ENCODE measurements around the gene NIPAL1. TPM values are rescaled to one million over a fixed set of nuclear protein-coding genes. Genes with fewer than 3 reads are reported as not detected.

NIPAL1 gene
- total RNA-seq, 6 donors from 2014 or later, result under 0.01 to 8.9 (median 2.9) TPM

DNA sequence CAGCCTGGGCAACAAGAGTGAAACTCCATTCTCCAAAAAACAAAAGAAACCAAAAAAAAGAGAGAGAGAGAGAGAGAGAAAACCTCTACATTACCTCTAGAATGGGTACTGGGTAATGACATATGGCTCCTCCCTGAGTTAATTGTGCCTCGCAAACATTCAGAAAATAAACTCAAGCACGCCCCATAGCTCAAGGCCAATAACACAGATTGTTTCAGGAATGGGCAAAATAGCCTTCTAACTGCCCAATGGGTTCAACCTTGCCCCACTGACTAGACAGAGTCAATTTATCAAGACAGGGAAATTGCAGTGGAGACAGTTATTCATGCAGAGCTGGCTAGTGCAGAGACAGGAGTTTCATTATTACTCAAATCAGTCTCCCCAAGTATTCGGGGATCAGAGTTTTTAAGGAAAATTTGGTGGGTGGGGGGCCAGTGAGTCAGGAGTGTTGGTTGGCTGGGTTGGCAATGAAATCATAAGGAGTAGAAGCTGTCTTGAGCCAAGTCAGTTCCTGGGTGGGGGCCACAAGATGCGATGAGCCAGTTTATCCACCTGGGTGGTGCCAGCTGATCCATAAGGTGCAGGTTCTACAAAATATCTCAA, 25.1 kb downstream of the NIPAL1 start:
- TF ChIP-seq POLR2A (IDR thresholded peaks at IDR 0.05) (no peak), POLR2AphosphoS5 (IDR thresholded peaks at IDR 0.05) (no peak)
- no peak overlapping the region for H3K27ac ChIP-seq
- H3K27me3 ChIP-seq, result no peaks in the 10 kb centered on the region
- H3K4me1 ChIP-seq, result no peaks in the 10 kb centered on the region
- H3K9me3 ChIP-seq, result no peaks in the 10 kb centered on the region
- no peak overlapping the region for H3K4me3 ChIP-seq
- 84 to 91% methylated on average over 4 of the region's 4 CpGs for WGBS, 2 donors
- ATAC-seq (ENCODE audit: low FRiP score in 2 of 2) (no peak), DNase-seq (no peak)
- no peaks in the 10 kb centered on the region for H3K36me3 ChIP-seq

DNA sequence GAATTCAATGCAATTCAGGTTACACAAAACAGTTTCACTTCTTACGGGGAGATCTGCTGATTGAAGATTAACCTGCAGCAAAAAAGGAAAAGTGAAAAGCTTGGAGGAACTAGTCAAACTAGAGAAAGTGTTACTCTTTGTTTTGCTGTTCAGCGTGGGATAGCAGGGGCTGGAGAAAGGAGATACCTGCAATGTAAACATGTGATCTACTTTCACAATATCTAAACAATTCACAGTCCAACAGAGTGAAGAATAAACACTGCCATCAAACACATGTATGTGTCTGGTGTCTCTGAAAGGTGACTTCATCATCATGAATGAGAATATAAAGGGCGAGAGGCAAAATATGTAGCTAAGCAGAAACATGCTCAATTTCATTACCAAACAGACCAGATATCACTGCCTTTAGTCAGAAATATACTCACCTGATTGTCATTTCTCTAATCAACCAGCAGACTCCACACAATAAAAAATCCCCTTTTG, 26.4 kb downstream of the NIPAL1 start:
- no peaks in the 10 kb centered on the region for H3K36me3 ChIP-seq
- no peaks in the 10 kb centered on the region for H3K27me3 ChIP-seq
- peaks cover 0 to 12% (median 7%) of the 10 kb centered on the region in 4 donors for H3K4me1 ChIP-seq
- H3K27ac ChIP-seq, result no peak overlapping the region
- TF ChIP-seq EP300 (IDR thresholded peaks at IDR 0.05) (no peak), POLR2AphosphoS5 (IDR thresholded peaks at IDR 0.05) (no peak), POLR2A (IDR thresholded peaks at IDR 0.05) (no peak)
- TF ChIP-seq, protein P1, sequence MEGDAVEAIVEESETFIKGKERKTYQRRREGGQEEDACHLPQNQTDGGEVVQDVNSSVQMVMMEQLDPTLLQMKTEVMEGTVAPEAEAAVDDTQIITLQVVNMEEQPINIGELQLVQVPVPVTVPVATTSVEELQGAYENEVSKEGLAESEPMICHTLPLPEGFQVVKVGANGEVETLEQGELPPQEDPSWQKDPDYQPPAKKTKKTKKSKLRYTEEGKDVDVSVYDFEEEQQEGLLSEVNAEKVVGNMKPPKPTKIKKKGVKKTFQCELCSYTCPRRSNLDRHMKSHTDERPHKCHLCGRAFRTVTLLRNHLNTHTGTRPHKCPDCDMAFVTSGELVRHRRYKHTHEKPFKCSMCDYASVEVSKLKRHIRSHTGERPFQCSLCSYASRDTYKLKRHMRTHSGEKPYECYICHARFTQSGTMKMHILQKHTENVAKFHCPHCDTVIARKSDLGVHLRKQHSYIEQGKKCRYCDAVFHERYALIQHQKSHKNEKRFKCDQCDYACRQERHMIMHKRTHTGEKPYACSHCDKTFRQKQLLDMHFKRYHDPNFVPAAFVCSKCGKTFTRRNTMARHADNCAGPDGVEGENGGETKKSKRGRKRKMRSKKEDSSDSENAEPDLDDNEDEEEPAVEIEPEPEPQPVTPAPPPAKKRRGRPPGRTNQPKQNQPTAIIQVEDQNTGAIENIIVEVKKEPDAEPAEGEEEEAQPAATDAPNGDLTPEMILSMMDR (IDR thresholded peaks at IDR 0.05), result no peak
- no peak overlapping the region for H3K4me3 ChIP-seq
- H3K9me3 ChIP-seq, result no peaks in the 10 kb centered on the region
- ATAC-seq (ENCODE audit: low FRiP score in 2 of 2), result no peak
- 51 to 63% methylated on average over 3 of the region's 3 CpGs for WGBS, 2 donors
- DNase-seq, result no peak

DNA sequence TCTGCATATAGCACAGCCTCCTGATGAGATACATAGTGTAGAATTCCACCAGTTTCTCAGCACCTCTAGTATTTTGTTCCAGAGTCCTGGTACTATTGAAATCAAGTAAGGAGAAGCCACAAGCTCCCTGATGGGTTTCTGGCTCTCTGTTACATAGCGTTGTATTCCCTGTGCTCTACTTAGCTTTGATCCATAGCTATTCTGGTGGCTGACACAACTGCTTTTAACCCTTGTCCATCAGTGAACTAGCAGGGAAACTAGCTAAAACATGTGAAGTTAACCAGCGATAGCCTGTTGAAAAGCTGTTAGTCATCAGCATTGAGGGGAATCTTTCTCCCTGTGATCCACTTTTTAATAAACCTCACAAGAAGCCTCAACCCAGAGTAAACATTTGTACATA, 26.9 kb downstream of the NIPAL1 start:
- WGBS, 2 donors, result 83 to 86% methylated on average over 2 of the region's 2 CpGs
- TF ChIP-seq POLR2AphosphoS5 (IDR thresholded peaks at IDR 0.05), result no peak
- no peak overlapping the region for H3K27ac ChIP-seq
- DNase-seq, result no peak
- no peak overlapping the region for H3K4me3 ChIP-seq
- no peaks in the 10 kb centered on the region for H3K27me3 ChIP-seq
- H3K36me3 ChIP-seq, result no peaks in the 10 kb centered on the region
- H3K4me1 ChIP-seq, result peaks cover 0 to 14% (median 7%) of the 10 kb centered on the region in 4 donors
- H3K9me3 ChIP-seq, result no peaks in the 10 kb centered on the region
- ATAC-seq (ENCODE audit: low FRiP score in 2 of 2), result no peak

DNA sequence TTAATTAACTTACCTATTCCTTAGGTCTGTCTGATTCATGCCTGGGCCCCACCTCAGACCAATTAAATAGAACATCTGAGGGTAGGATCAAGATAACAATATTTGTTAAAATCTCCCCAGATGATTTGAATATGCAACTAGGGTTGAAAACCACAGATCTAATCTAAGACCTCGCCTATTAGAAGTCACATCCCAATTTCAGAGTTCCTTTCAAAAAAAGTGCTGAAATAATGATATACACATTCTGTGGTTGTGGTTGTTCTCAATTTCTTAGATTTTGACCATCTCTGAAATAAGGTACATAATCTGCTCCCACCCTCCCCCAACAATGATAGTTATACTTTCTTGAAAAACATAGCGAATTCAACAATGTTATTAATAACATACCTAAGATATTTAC, 27.7 kb downstream of the NIPAL1 start:
- ATAC-seq (ENCODE audit: low FRiP score in 2 of 2), result no peak
- H3K27me3 ChIP-seq, result no peaks in the 10 kb centered on the region
- WGBS, 2 donors, result 75 to 82% methylated on average over 2 of the region's 2 CpGs
- no peak overlapping the region for H3K27ac ChIP-seq
- H3K4me3 ChIP-seq, result no peak overlapping the region
- no peak for TF ChIP-seq EP300 (IDR thresholded peaks at IDR 0.05)
- no peak for TF ChIP-seq POLR2A (IDR thresholded peaks at IDR 0.05)
- TF ChIP-seq POLR2AphosphoS5 (IDR thresholded peaks at IDR 0.05), result no peak
- TF ChIP-seq, protein P1 (IDR thresholded peaks at IDR 0.05), result no peak
- H3K36me3 ChIP-seq, result no peaks in the 10 kb centered on the region
- no peak for DNase-seq
- no peaks in the 10 kb centered on the region for H3K9me3 ChIP-seq
- peaks cover 0 to 14% (median 7%) of the 10 kb centered on the region in 4 donors for H3K4me1 ChIP-seq

DNA sequence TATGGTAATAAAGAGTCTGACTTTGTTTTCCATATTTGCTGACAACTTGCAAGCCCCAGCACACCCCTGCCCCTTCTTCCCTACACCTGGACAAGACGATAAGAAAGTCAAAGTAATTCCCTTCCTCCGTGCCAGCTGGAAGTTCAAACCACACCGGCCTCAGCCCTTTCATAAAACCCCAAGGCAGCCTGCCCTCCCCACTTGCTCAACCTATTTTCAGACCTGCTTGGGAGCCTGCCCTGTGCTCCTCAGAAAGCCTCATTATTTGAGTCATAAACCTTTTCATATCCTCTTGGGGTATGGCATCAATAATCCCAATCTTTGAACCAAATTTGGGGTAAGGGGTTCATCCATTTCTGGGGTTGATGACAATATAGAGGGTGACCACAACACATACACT, 29.5 kb downstream of the NIPAL1 start:
- no peak overlapping the region for H3K27ac ChIP-seq
- TF ChIP-seq, protein P1 (IDR thresholded peaks at IDR 0.05), result no peak
- TF ChIP-seq EP300 (IDR thresholded peaks at IDR 0.05) (no peak), POLR2A (IDR thresholded peaks at IDR 0.05) (no peak), POLR2AphosphoS5 (IDR thresholded peaks at IDR 0.05) (no peak)
- peaks cover 0 to 14% (median 7%) of the 10 kb centered on the region in 4 donors for H3K4me1 ChIP-seq
- DNase-seq, result no peak
- H3K36me3 ChIP-seq, result no peaks in the 10 kb centered on the region
- 50 to 61% methylated on average over 3 of the region's 3 CpGs for WGBS, 2 donors
- no peaks in the 10 kb centered on the region for H3K27me3 ChIP-seq
- H3K4me3 ChIP-seq, result no peak overlapping the region
- no peaks in the 10 kb centered on the region for H3K9me3 ChIP-seq
- ATAC-seq (ENCODE audit: low FRiP score in 2 of 2), result no peak

DNA sequence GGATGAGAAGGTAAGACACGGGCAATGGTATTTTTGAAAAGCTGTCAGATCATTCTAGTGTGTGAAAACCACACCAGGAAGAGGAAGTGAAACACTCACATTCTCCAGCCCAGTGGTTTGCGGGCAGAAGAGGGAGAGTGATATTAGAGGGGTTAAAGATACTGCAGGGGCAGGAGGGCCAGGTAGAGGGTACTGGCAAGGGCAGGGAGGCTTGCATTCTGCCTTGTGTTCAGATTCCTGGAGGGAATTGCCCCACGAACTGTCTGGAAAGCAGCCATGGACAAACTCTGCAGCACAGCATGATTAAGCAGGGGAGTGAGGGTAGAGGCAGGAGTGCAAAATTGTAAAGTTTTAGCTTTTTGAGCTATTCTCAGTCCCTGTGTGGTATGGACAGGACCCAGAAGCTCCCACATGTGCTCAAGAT, 30.9 kb downstream of the NIPAL1 start:
- peak; percentile 21 to 67 for ATAC-seq (ENCODE audit: low FRiP score in 2 of 2)
- Histone ChIP-seq H3K9me3 (no peaks in the 10 kb centered on the region), H3K27me3 (no peaks in the 10 kb centered on the region), H3K27ac (no peak overlapping the region), H3K4me1 (peaks cover 0 to 14% (median 7%) of the 10 kb centered on the region in 4 donors), H3K36me3 (no peaks in the 10 kb centered on the region), H3K4me3 (no peak overlapping the region)
- WGBS, 2 donors, result 20 to 23% methylated on average over 3 of the region's 3 CpGs
- TF ChIP-seq POLR2AphosphoS5 (IDR thresholded peaks at IDR 0.05) (no peak), POLR2A (IDR thresholded peaks at IDR 0.05) (no peak), EP300 (IDR thresholded peaks at IDR 0.05) (no peak)
- TF ChIP-seq, protein P1 (IDR thresholded peaks at IDR 0.05), result no peak
- DNase-seq, result no peak
